ENCODE data around the gene SCML1.

The SCML1 gene

GRCh38 chrX:17798921-17799320, 61.6 kb downstream of the SCML1 start:
- Histone ChIP-seq H3K4me2 (ENCODE audit: low read length) (no peak overlapping the region), H3K4me3 (ENCODE audit: low read length) (no peak overlapping the region), H3K79me2 (ENCODE audit: low read length) (no peaks in the 10 kb centered on the region), H3K4me1 (ENCODE audit: low read length) (no peaks in the 10 kb centered on the region), H3K27me3 (ENCODE audit: low read depth, low read length) (no peaks in the 10 kb centered on the region), H3K36me3 (replicated peaks; ENCODE audit: low read depth, low read length) (no peaks in the 10 kb centered on the region), H4K20me1 (ENCODE audit: insufficient read depth, low read length) (no peaks in the 10 kb centered on the region), H3K9ac (ENCODE audit: low read length) (no peak overlapping the region), H3K27ac (ENCODE audit: low read length) (no peak overlapping the region), H2AFZ (ENCODE audit: low read depth, low read length) (no peak overlapping the region), H3K9me3 (ENCODE audit: insufficient read depth, low read length) (no peaks in the 10 kb centered on the region)
- no peak for TF ChIP-seq CTCF (IDR thresholded peaks at IDR 0.05; ENCODE audit: low read depth, low read length)
- TF ChIP-seq EZH2phosphoT487 (IDR thresholded peaks at IDR 0.05; ENCODE audit: low read depth), result no peak

DNA sequence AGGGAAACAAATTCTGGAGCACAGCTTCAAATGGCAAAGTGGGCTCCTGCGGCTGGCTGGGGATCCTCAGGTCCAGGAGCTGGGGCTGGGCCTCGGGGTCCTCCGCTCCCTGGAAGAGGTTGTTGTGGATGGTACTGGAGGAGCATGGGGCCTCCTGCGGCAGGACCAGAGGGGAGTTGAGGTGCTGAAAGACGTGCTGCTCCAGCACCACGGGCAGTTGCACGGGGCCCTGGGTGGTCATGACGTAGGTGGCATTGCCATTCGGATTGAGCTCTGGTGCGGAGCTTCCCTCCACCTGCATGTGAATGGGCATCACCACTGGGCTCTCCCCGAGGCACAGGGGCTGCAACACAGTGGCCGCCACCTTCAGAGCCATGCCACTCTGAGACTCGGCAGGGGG, 64.1 kb downstream of the SCML1 start:
- H4K20me1 ChIP-seq (ENCODE audit: insufficient read depth, low read length), result no peaks in the 10 kb centered on the region
- H3K27me3 ChIP-seq (ENCODE audit: low read depth, low read length), result no peaks in the 10 kb centered on the region
- no peaks in the 10 kb centered on the region for H3K79me2 ChIP-seq (ENCODE audit: low read length)

GRCh38 chrX:17802756-17803155, 65.5 kb downstream of the SCML1 start:
- Histone ChIP-seq H3K79me2 (ENCODE audit: low read length) (no peaks in the 10 kb centered on the region), H4K20me1 (ENCODE audit: insufficient read depth, low read length) (no peaks in the 10 kb centered on the region), H3K27me3 (ENCODE audit: low read depth, low read length) (no peaks in the 10 kb centered on the region), H3K9me3 (ENCODE audit: insufficient read depth, low read length) (no peaks in the 10 kb centered on the region), H3K4me1 (ENCODE audit: low read length) (no peaks in the 10 kb centered on the region), H3K27ac (ENCODE audit: low read length) (no peak overlapping the region), H3K4me2 (ENCODE audit: low read length) (no peak overlapping the region), H3K4me3 (ENCODE audit: low read length) (no peak overlapping the region), H3K36me3 (replicated peaks; ENCODE audit: low read depth, low read length) (no peaks in the 10 kb centered on the region), H2AFZ (ENCODE audit: low read depth, low read length) (no peak overlapping the region), H3K9ac (ENCODE audit: low read length) (no peak overlapping the region)
- no peak for TF ChIP-seq CTCF (IDR thresholded peaks at IDR 0.05; ENCODE audit: low read depth, low read length)
- TF ChIP-seq EZH2phosphoT487 (IDR thresholded peaks at IDR 0.05; ENCODE audit: low read depth), result no peak

More for the DNA sequence above, 64.1 kb downstream of the SCML1 start:
- Histone ChIP-seq H3K27ac (ENCODE audit: low read length) (no peak overlapping the region), H3K4me2 (ENCODE audit: low read length) (no peak overlapping the region), H3K9ac (ENCODE audit: low read length) (no peak overlapping the region), H3K4me3 (ENCODE audit: low read length) (no peak overlapping the region), H3K9me3 (ENCODE audit: insufficient read depth, low read length) (no peaks in the 10 kb centered on the region), H2AFZ (ENCODE audit: low read depth, low read length) (no peak overlapping the region), H3K4me1 (ENCODE audit: low read length) (no peaks in the 10 kb centered on the region), H3K36me3 (replicated peaks; ENCODE audit: low read depth, low read length) (no peaks in the 10 kb centered on the region)
- TF ChIP-seq EZH2phosphoT487 (IDR thresholded peaks at IDR 0.05; ENCODE audit: low read depth), result no peak
- no peak for TF ChIP-seq CTCF (IDR thresholded peaks at IDR 0.05; ENCODE audit: low read depth, low read length)

GRCh38 chrX:17803449-17803848, 66.2 kb downstream of the SCML1 start:
- Histone ChIP-seq H3K79me2 (ENCODE audit: low read length) (no peaks in the 10 kb centered on the region), H3K9me3 (ENCODE audit: insufficient read depth, low read length) (no peaks in the 10 kb centered on the region), H4K20me1 (ENCODE audit: insufficient read depth, low read length) (no peaks in the 10 kb centered on the region), H3K4me2 (ENCODE audit: low read length) (no peak overlapping the region), H3K4me3 (ENCODE audit: low read length) (no peak overlapping the region), H3K9ac (ENCODE audit: low read length) (no peak overlapping the region), H2AFZ (ENCODE audit: low read depth, low read length) (no peak overlapping the region), H3K4me1 (ENCODE audit: low read length) (no peaks in the 10 kb centered on the region), H3K27me3 (ENCODE audit: low read depth, low read length) (no peaks in the 10 kb centered on the region), H3K27ac (ENCODE audit: low read length) (no peak overlapping the region), H3K36me3 (replicated peaks; ENCODE audit: low read depth, low read length) (no peaks in the 10 kb centered on the region)
- TF ChIP-seq CTCF (IDR thresholded peaks at IDR 0.05; ENCODE audit: low read depth, low read length) (no peak), EZH2phosphoT487 (IDR thresholded peaks at IDR 0.05; ENCODE audit: low read depth) (no peak)
